Vagina (tissue), 2 donors: Measurements from ENCODE around the gene B4GALT6.

Experiments used
- CTCF ChIP-seq, 3 experiments: fragments of 450-650 bp in 2 of 3; fragments of 200-600 bp in 1 of 3; sonication (generic) in 1 of 3; IDR thresholded peaks; one replicate each; pipeline ENCODE4 v1.5.1; 2017 to 2019; ENCODE audit warnings: antibody characterized with exemption in 3 of 3, mild to moderate bottlenecking in 2 of 3, moderate library complexity in 2 of 3
- POLR2A ChIP-seq, 2 donors: fragments of 450-650 bp; IDR thresholded peaks; one replicate each; pipeline ENCODE4 v1.6.1; 2017; ENCODE audit warnings: antibody characterized with exemption in 2 of 2, mild to moderate bottlenecking in 2 of 2, moderate library complexity in 2 of 2

- TF ChIP-seq POLR2A (IDR thresholded peaks at IDR 0.05): no peak
- TF ChIP-seq CTCF (IDR thresholded peaks at IDR 0.05): no peak
These were observed 107.7 kb downstream of the B4GALT6 start for GRCh38 chr18:31576670-31577069.
